ENCODE measurements around the gene OTOGL.
"Not testable (repeated sequence)": the region's sequence is repeated elsewhere in the genome, so short reads cannot be mapped to it uniquely, and the experiment has no call there.

Gene OTOGL

DNA sequence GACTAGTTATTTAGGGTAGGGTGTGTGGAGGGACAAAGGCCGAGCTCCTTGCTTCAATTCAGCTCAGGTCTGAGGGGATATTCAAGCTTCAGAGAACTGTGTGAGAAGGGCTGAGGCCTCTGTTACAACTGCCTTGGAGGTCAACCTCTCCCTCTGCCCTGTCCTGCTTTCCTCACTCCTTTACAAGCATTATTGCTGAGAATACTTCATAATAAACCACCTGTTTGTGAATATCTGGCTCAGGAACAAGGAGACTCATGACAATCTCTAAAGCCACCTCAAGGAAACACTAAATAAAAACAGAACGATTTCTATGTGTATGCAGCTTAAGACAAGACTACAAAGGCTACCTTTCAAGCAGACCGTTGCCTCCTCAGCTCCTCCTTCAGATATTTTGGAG lies 21.7 kb downstream of the OTOGL start:
- no peak for DNase-seq (ENCODE audit: low read depth in 2 of 2)

DNA sequence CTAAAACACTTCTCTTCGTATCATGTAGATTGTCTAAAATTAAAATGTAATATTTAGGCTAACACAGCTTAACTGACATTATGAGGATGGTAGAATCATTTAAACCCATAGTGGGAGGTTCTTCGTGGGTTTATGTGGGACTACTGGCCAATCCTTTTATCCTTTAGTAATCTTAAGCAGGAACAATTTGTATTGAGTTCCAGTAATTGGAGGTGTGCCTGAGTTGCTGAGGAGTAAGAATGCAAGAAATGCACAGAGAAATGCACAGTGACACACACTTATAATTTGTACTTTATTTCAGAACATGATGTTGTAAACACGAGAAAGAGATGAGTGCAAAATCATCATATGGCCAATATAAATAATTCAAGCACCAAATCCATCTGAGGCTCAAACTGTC lies 22.3 kb downstream of the OTOGL start:
- DNase-seq (ENCODE audit: low read depth in 2 of 2) = no peak

DNA sequence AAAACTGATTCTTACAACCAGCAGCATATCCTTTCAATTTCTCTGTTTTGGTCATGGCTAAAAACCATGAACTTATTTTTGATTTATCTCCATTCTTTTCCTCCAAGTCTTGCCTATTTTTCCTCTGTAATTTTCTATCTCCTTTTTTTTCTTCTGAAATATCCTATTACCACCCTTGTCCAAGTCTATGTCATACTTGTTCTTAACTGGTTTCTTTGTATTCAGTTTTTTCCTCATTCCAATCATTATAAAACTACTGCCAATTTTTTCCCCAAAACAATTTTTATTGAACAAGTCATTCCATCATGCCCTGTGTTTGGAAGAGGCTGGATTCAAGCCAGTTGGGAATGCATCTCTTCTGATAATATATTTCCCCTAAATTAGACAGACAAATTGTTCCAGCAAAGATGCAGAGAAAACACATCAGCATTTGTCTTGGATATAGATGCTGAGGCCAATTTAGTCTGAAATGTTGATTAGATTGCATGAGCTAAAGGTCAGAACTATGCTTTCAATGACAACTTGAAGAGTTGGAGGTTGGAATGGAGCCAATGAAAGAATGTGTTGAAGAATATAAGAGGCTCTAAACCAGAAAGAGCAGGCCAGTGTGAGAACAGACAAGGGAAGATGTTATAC lies 30.7 kb downstream of the OTOGL start:
- no peak for DNase-seq (ENCODE audit: low read depth in 2 of 2)

DNA sequence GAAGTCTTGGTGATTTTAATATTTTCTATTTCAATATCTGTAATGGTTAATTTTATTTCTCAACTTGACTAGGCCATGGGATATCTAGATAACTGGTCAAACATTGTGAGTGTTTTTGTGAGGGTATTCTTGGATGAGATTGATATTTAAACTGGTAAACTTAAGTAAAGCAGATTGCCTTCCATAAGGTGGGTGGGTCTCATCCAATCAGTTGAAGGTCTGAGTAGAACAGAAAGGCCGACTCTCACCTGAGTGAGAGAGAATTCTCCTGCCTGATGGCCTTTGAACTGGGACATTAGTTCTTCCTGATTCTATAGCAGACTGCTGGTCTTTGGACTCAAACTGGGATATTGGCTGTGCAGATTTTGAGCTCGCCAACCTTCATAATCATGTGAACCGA lies 36.3 kb downstream of the OTOGL start:
- DNase-seq (ENCODE audit: low read depth in 2 of 2) = no peak

DNA sequence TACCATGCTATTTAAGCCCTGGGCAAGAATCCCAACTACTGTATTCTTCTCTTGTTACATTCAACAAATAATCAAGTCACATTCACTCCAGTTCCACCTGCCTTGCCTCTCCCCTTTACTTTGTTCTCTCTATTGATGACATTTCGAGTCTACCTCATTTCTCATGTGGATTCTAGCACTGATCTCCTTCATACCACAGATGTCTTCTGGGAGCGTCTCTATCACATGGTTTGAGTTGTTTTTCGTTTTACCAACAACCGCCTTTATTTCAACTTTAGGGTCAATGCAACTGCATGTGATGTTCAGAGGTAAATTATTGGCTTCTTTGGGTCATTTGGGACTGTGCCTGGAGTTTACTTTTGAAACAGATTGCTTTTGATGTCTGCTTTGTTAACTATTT lies 40.7 kb downstream of the OTOGL start:
- DNase-seq (ENCODE audit: low read depth in 2 of 2) = no peak

DNA sequence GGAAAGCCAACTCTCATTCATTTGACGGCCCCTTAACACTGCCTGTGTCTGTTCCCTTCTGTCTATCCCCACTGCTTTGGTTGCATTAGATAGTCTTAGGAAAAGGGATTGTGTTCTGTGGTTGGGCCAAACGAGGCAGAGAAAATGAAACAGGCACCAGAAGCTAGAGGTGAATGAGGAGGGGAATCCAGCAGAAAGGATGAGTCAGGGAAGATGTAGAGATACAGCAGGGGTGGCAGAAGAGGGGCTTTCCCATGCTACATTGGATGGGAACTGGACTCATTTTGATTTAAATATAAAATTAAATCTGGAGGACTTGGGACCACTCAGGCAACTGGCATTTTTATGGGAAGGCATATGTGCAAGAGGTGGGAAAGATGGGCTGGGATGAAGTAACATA lies 43.3 kb downstream of the OTOGL start:
- no peak for DNase-seq (ENCODE audit: low read depth in 2 of 2)

DNA sequence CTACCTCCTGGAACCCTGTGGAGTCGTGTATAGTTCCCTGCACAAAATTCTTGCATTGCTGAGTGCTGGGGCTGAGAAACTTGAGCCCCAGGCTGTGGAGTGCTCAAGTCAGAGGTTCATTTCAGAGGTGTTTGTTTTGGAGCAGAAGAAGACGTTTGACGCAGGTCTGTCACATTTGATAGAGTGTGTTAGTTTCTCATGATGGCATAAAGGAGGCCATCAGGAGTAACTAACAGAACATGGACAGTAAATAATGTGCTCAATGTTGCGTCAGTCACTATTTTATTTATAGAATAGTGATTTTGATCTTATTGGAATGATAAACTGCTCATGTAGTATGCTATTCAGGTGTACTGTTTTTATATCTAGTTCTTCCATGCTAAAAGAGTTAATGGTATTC lies 44.2 kb downstream of the OTOGL start:
- DNase-seq (ENCODE audit: low read depth in 2 of 2) = no peak

DNA sequence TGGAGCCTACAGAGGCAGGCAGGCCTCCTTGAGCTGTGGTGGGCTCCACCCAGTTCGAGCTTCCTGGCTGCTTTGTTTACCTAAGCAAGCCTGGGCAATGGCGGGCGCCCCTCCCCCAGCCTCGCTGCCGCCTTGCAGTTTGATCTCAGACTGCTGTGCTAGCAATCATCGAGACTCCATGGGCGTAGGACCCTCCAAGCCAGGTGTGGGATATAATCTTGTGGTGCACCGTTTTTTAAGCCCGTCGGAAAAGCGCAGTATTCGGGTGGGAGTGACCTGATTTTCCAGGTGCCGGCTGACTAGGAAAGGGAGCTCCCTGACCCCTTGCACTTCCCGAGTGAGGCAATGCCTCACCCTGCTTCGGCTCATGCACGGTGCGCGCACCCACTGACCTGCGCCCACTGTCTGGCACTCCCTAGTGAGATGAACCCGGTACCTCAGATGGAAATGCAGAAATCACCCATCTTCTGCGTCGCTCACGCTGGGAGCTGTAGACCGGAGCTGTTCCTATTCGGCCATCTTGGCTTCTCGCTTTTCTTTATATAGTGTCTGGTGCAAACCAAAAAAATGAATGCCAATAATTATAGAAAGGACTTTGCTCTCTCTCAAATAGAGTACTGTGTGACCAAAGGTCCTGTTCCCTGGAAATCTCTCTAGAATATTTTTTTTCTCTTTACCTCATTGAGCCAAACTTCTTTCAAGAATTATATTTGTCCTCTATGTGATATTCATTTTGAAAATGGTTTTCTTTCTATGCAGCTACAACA lies 50.4 kb downstream of the OTOGL start:
- DNase-seq (ENCODE audit: low read depth in 2 of 2) = not testable (repeated sequence)

DNA sequence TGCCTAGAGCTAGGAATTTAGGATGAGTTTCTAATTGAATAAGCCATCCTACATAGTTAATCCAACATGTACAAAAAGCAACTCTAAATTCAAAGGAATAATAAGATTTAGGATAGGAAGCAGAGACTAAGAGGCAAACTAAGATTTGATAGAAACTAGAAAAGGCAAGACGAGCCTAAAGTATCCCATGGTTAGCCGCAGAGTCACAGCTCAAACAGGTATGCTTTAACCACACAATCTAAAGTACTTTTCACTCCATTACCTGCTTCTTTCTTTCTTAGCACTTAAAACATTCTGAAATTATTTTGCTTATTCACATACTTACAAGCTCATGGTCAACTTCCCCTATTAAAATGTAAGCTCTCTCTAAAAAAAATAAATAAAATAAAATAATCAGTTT lies 51.8 kb downstream of the OTOGL start:
- DNase-seq (ENCODE audit: low read depth in 2 of 2) = no peak

DNA sequence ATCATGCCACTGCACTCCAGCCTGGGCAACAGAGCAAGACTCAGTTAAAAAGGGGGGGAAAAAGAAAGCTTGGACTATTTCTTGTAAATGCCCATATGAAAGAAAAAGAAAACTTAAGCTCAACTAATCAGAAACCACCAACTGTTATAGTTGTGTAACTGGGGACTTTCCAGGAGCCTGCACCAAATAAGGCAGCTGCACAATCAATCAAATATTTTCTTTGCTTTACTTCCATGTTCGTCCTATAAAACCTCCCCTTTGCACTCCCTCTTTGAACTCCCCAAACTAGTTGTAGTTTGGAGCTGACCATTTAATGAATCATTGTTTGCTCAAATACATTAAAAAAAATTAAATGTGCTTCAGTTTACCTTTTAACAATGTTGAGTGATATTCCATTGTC lies 54.9 kb downstream of the OTOGL start:
- DNase-seq (ENCODE audit: low read depth in 2 of 2) = no peak

DNA sequence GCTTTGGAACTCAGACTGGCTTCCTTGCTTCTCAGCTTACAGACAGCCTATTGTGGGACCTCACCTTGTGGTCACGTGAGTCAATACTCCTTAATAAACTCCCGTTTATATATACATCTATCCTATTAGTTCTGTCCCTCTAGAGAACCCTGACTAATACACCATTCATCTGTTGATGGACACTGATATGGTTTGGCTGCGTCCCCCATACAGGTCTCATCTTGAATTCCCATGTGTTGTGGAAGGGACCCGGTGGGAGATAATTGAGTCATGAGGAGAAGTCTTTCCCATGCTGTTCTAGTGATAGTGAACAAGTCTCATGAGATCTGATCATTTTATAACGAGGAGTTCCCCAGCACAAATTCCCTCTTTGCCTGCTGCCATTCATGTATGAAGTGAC lies 57.0 kb downstream of the OTOGL start:
- no peak for DNase-seq (ENCODE audit: low read depth in 2 of 2)

DNA sequence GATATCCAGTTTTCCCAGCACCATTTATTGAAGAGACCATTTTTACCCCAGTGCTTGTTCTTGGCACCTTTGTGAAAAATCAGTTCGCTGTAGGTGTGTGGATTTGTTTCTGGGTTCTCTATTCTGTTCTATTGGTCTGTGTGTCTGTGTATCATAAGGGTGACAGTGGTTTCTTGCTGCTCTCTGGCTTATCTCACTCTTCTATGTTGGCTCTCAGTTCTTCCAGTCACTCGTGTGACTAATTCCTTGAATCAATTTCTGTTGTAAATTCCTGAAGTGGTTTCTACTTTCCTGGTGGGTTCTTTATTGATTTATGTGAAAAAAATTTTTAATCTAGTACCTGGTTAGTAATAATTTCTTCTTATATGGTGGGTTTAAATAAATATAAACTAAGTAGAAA lies 58.3 kb downstream of the OTOGL start:
- no peak for DNase-seq (ENCODE audit: low read depth in 2 of 2)

DNA sequence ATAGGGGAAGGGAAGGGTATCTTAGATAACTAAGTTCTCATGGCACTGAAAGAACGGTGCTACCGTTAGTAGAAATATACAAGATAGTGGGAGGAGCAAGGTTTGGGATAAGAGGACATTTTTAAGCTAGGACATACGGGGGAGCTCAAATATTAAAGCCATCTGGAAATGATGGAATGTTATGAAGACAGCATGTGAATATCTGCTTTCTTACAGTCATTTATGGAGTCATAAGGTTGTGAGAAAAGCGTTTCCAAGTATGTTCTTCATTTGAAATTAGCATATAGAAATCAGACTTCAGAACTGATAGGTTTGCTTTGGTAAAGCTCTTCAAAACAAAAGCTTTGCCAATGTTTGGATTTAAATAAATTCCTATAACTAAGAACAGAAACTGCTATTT lies 62.3 kb downstream of the OTOGL start:
- DNase-seq (ENCODE audit: low read depth in 2 of 2) = no peak

DNA sequence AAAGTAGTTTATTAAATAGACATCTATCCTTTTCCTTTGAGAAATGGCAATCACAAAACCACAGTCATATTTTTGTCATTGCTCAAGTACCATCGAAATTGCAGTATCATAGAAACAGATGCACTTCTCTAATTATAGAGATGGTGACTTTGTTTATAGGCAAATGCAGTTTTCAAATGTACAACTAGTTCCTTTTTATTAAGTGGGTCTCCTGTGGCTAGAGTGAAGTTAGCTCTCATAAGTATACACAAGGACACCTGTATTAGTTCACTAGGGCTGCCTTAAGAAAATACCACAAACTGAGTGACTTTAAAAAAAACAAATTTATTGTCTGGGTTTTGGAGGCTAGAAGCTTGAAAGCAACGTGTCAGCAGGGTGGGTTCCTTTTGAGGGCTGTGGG lies 62.8 kb downstream of the OTOGL start:
- no peak for DNase-seq (ENCODE audit: low read depth in 2 of 2)

DNA sequence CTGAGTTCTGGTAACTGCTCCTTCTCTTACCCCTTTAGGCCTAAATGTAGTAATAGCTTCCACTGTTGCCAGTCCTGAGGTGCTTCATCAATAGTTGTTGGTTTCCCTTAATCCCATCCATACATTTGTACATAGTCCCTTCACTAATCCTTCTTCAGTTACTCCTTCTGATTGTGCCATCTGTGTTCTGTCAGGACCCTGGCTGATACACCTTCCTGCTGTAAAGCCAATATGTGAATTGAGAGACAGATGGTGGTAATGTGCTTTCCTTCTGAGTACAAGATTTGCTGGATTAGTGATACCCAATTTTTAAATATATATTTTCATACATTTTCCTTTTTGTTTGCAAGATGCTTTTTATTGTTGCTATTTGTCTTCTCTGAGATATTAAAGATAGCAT lies 66.4 kb downstream of the OTOGL start:
- no peak for DNase-seq (ENCODE audit: low read depth in 2 of 2)

DNA sequence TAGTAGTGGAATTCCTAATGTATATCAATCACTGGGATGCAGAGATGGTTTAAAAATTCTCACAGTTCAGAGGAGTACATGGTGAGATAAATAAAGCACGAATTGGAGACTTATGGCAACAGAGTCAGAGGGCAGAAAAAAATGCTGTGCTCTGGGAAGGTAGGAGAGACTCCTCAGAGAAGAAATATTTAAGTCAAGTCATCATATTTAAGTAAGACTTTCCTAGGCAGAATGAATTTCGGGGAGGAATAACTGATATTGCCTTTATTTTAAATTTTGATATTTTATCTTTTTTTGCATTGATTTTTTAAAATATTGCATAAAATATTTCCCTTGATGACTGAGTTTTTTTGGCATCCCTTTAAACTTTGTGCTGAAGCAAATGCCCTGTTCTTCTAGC lies 67.4 kb downstream of the OTOGL start:
- no peak for DNase-seq (ENCODE audit: low read depth in 2 of 2)

DNA sequence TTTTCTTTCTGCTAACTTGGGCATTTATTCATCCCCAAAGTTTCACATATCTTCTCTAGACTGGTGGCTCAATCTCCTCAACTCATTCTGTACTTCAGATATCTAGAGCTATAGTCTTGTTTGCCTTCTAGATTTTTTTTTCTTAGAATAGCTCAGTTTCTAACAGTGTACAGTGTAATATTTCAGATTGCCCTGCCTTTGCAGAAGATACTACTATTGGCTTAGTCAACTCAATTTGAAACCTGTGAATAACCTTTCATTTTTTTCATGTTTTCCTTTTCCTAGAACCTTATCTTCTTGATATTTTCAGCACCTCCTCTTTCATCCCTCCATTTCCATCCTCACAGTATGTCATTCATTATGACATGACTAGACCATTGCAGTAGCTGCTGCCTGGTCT lies 69.6 kb downstream of the OTOGL start:
- no peak for DNase-seq (ENCODE audit: low read depth in 2 of 2)

DNA sequence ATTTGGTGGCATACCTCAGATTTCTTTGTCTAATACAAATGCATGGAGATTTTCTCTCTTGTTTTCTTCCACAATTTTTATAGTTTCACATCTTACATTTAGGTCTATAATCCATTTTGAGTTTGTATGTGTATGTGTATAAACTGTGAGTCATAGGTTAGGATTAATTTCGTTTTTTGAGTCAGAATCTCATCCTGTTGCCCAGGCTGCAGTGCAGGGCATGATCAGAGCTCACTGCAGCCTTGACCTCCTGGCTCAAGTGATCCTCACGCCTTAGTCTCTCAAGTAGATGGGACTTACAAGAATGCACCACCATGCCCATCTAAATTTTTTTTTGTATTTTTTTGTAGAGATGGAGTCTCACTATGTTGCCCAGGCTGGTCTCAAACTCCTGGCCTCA lies 71.6 kb downstream of the OTOGL start:
- DNase-seq (ENCODE audit: low read depth in 2 of 2) = no peak

DNA sequence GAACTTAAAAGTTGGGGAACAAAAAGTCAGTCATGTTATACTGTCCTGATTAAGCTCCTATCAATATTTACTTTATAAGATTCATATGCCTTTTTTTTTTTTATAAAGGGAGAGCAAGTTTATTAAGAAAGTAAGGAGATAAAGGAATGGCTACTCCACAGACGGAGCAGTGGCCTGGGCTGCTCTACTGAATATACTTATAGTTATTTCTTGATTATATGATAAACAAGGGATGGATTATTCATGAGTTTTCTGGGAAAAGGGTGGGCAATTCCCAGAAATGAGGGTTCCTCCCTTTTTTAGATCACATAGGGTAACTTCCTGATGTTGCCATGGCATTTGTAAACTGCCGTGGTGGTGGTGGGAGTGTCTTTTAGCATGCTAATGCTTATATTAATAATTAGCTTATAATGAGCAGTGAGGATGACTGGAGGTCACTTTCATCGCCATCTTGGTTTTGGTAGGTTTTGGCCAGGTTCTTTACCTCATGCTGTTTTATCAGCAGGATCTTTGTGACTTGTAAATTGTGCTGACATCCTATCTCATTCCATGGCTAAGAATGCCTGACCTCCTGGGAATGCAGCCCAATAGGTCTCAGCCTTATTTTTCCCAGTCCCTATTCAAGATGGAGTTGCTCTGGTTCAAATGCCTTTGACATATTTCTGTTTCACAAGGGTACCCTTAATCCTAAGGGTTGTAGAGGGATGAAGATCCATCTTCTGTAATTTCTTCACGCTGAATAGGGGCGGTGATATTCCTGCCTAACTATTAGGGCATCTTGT lies 73.9 kb downstream of the OTOGL start:
- no peak for DNase-seq (ENCODE audit: low read depth in 2 of 2)

DNA sequence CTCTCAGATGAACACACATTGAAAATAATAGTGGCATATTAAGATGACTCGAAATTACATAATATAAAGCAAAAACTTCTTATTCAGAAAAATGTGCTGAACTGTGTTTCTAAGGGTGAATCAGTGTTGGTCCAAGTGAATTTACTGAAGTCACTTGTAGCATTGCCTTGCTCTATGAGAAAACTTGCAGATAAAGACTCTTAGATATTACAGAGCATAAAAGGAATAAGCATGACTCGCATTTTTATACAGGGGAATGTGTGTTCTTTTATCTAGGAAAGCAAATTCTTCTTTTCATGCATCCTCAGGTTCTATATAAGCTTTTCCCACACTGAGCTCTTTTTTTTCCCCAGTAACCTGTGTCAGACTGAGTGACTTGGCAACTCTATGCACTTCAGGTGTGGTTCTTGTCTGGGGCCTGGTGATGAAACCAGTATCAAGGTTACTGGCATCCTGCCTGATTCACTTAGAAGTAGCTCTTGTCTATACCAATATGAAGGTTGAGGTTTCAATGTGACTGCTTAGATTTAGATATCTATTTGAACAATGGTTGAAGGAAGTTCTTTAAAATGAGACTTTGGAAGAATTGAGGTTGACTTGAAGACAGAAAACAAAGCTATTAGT lies 76.1 kb downstream of the OTOGL start:
- no peak for DNase-seq (ENCODE audit: low read depth in 2 of 2)

DNA sequence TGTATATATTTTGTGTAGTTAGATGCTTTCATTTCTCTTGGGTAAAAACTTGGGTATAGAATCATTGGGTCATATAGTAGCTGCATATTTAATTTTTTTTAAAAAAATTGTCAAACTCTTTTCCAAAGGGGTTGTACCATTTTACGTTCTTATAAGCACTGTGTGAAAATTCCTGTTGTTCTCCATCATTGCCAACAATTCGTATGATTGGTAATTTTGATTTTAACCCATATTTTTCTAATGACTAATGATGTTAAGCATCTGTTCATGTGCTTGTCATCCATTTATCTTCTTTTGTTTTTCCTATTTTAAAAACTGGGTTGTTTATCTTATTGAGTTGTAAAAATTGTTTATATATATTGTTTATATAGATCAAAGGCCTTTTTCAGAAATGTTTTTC lies 77.4 kb downstream of the OTOGL start:
- no peak for DNase-seq (ENCODE audit: low read depth in 2 of 2)

DNA sequence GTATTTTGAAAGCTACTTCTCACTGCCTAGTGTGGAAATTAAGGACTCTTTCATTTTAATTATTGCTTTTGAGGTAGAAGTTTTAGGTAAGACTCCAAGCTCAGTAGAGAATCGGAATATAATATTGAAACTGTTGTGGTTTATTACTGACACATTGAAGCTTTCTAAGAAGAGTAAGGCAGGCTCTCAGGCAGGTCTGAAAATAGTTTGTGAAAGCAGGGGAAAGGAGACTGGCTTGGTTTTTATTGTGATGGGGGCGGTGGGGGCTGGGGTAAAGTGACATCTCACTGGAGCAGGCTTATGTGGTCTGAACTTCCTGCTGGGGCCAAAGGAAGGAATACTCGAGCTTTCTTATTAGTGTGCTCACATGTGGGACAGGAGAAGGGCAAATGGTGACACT lies 79.5 kb downstream of the OTOGL start:
- no peak for DNase-seq (ENCODE audit: low read depth in 2 of 2)

DNA sequence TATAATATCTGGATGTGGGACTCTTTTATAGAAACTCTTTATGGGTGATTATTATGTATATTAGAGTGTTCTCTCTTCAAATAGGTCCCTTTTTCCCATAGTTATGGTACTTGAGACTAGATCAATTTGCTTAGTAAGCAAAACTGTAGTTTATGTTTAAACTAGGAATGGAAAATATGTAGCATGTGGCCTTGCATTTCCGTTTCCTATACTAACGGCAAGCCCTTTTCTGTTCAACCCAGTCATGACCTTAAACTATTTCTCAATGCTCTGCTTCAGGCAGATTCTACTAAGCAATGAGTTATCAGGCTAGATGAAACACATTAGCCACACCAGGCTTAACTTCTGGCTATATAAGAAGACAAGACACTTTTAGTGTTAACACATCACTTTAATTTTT lies 84.6 kb downstream of the OTOGL start:
- DNase-seq (ENCODE audit: low read depth in 2 of 2) = no peak

All from stimulated activated CD8-positive, alpha-beta memory T cell treated with anti-CD3 and anti-CD28 coated beads, Interleukin-7, amount 100 ng/mL, for 4 hours (primary cell).